Measurements from ENCODE around the gene LDLRAD3.

- TF ChIP-seq, protein P1, sequence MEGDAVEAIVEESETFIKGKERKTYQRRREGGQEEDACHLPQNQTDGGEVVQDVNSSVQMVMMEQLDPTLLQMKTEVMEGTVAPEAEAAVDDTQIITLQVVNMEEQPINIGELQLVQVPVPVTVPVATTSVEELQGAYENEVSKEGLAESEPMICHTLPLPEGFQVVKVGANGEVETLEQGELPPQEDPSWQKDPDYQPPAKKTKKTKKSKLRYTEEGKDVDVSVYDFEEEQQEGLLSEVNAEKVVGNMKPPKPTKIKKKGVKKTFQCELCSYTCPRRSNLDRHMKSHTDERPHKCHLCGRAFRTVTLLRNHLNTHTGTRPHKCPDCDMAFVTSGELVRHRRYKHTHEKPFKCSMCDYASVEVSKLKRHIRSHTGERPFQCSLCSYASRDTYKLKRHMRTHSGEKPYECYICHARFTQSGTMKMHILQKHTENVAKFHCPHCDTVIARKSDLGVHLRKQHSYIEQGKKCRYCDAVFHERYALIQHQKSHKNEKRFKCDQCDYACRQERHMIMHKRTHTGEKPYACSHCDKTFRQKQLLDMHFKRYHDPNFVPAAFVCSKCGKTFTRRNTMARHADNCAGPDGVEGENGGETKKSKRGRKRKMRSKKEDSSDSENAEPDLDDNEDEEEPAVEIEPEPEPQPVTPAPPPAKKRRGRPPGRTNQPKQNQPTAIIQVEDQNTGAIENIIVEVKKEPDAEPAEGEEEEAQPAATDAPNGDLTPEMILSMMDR (conservative IDR thresholded peaks at IDR 0.05 in 1 of 2, IDR thresholded peaks at IDR 0.05 in 1 of 2; ENCODE audit: extremely low read depth in 1 of 2, insufficient read depth in 1 of 2, low read depth in 1 of 2, low read length in 2 of 2) = no peak
- TF ChIP-seq EZH2 (IDR thresholded peaks at IDR 0.05; ENCODE audit: borderline replicate concordance, low read length) = no peak
Measured at GRCh38 chr11:35949242-35949641, 5.4 kb downstream of the LDLRAD3 start.

All from mammary epithelial cell (primary cell).